ENCODE measurements around the gene ARF1.

- TF ChIP-seq, protein P1, sequence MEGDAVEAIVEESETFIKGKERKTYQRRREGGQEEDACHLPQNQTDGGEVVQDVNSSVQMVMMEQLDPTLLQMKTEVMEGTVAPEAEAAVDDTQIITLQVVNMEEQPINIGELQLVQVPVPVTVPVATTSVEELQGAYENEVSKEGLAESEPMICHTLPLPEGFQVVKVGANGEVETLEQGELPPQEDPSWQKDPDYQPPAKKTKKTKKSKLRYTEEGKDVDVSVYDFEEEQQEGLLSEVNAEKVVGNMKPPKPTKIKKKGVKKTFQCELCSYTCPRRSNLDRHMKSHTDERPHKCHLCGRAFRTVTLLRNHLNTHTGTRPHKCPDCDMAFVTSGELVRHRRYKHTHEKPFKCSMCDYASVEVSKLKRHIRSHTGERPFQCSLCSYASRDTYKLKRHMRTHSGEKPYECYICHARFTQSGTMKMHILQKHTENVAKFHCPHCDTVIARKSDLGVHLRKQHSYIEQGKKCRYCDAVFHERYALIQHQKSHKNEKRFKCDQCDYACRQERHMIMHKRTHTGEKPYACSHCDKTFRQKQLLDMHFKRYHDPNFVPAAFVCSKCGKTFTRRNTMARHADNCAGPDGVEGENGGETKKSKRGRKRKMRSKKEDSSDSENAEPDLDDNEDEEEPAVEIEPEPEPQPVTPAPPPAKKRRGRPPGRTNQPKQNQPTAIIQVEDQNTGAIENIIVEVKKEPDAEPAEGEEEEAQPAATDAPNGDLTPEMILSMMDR (optimal IDR thresholded peaks at IDR 0.05 in 1 of 3, IDR thresholded peaks at IDR 0.05 in 1 of 3, conservative IDR thresholded peaks at IDR 0.05 in 1 of 3; ENCODE audit: extremely low read depth in 1 of 3, insufficient read depth in 2 of 3, low read length in 3 of 3), result no peak
- no peak for TF ChIP-seq EZH2 (IDR thresholded peaks at IDR 0.05; ENCODE audit: low read length)
These were observed 1.4 kb upstream of the ARF1 start for GRCh38 chr1:228081144-228081543.

Measured in keratinocyte (primary cell).